K562 (cell line): ENCODE data around the gene KCNA2. TPM values are rescaled to one million over a fixed set of nuclear protein-coding genes. Genes with fewer than 3 reads are reported as not detected.

Experiments used
- CHD1 ChIP-seq: fragments of 200-600 bp; sonication (generic); IDR thresholded peaks from one replicate; pipeline ENCODE4 v1.6.1; 2012; ENCODE audit warnings: mild to moderate bottlenecking, moderate library complexity, low read length, inconsistent platforms
- HMBOX1 ChIP-seq: sonication (generic); IDR thresholded peaks from 2 replicates; pipeline ENCODE4 v1.6.1; 2016
- JUND ChIP-seq, 2 experiments: IDR thresholded peaks; 2 replicates in 1 of 2; 3 replicates in 1 of 2; pipeline ENCODE4 v1.6.1; 2011; ENCODE audit warnings: borderline replicate concordance in 2 of 2, low read depth in 2 of 2, low read length in 2 of 2, improper control_type of control experiment in 1 of 2, missing biosample characterization in 1 of 2, missing genetic modification characterization in 1 of 2, missing genetic modification reagents in 1 of 2
- MNT ChIP-seq, 2 experiments: fragments of 450-650 bp; conservative IDR thresholded peaks; 2 replicates each; pipeline ENCODE4 v1.6.1; 2017; ENCODE audit warnings: mild to moderate bottlenecking in 2 of 2, moderate library complexity in 2 of 2
- NFE2L1 ChIP-seq: fragments of 450-650 bp; IDR thresholded peaks from 2 replicates; pipeline ENCODE4 v1.6.1; 2016; ENCODE audit warnings: missing genetic modification characterization, low read depth, mild to moderate bottlenecking, missing compliant biosample characterization, moderate library complexity, borderline replicate concordance
- ZBTB40 ChIP-seq, 2 experiments: fragments of 450-650 bp in 1 of 2; sonication (generic) in 1 of 2; formaldehyde crosslinking in 1 of 2; IDR thresholded peaks; 2 replicates each; pipeline versions ENCODE4 v1.7.1 to v1.9.0; 2016 to 2022; ENCODE audit warnings: inconsistent platforms in 1 of 2, mild to moderate bottlenecking in 1 of 2, missing genetic modification reagents in 1 of 2
- polyA plus RNA-seq, 8 experiments: library from polyadenylated mRNA; depleted of rRNA in 4 of 8; stranded (reverse) in 5 of 8; unstranded in 3 of 8; fragments of >200 nt; fragmentation: Nextera tagmentation in 2 of 8; fragmentation: Illumina TruSeq in 1 of 8; extraction: Ambion mirVana in 2 of 8; extraction: Trizol in 1 of 8; gene quantifications; 2 replicates each; pipeline versions ENCODE4 v1.2.1 to v1.2.3, GENCODE V29; 2011 to 2014; ENCODE audit warnings: inconsistent platforms in 1 of 8, missing spikeins in 1 of 8
- total RNA-seq, 7 experiments: library from RNA; depleted of rRNA in 6 of 7; stranded (reverse); fragments of >200 nt in 6 of 7; fragmentation: Illumina TruSeq in 2 of 7; extraction: Trizol in 2 of 7; gene quantifications; 2 replicates each; pipeline versions ENCODE4 v1.2.1 to v1.2.3, GENCODE V29; 2011 to 2021; ENCODE audit warnings: low replicate concordance in 1 of 7
- TF ChIP-seq, protein P1 (sequence below), 3 experiments: fragments of 200-800 bp in 1 of 3; fragments of 250-450 bp in 1 of 3; fragments of 450-650 bp in 1 of 3; sonication (Bioruptor Pico) in 1 of 3; sonication (Bioruptor generic) in 1 of 3; formaldehyde crosslinking in 1 of 3; IDR thresholded peaks; 2 replicates each; pipeline versions ENCODE4 v1.6.1 to v1.8.0; 2016 to 2022; ENCODE audit warnings: mild to moderate bottlenecking in 2 of 3, missing genetic modification characterization in 2 of 3, missing compliant biosample characterization in 1 of 3, moderate library complexity in 1 of 3

The KCNA2 gene
- total and polyA plus RNA-seq, 9 of the 15 experiments (the other 6 are each of a cell fraction or from before 2014, with no cell fraction given), result not detected

- TF ChIP-seq JUND (IDR thresholded peaks at IDR 0.05; ENCODE audit: borderline replicate concordance, low read depth, low read length) (peak; percentile 73), JUND (tag; IDR thresholded peaks at IDR 0.05; ENCODE audit: borderline replicate concordance, low read depth, low read length) (peak; percentile 85; the same call in 2 of the 3 replicates), ZBTB40 (IDR thresholded peaks at IDR 0.05) (0 out of 2 replicates have a peak, but pooled peaks have one; percentile 63), ZBTB40 (CRISPR knock-in tag; IDR thresholded peaks at IDR 0.05) (no peak), CHD1 (no peak), MNT (conservative IDR thresholded peaks at IDR 0.05) (peak in 1 of 2 experiments; percentile 33; a peak in 2 of 4 replicates), HMBOX1 (peak; percentile 43; the same call in 1 of the 2 replicates), NFE2L1 (peak; percentile 59; the same call in 1 of the 2 replicates)
- TF ChIP-seq, protein P1, sequence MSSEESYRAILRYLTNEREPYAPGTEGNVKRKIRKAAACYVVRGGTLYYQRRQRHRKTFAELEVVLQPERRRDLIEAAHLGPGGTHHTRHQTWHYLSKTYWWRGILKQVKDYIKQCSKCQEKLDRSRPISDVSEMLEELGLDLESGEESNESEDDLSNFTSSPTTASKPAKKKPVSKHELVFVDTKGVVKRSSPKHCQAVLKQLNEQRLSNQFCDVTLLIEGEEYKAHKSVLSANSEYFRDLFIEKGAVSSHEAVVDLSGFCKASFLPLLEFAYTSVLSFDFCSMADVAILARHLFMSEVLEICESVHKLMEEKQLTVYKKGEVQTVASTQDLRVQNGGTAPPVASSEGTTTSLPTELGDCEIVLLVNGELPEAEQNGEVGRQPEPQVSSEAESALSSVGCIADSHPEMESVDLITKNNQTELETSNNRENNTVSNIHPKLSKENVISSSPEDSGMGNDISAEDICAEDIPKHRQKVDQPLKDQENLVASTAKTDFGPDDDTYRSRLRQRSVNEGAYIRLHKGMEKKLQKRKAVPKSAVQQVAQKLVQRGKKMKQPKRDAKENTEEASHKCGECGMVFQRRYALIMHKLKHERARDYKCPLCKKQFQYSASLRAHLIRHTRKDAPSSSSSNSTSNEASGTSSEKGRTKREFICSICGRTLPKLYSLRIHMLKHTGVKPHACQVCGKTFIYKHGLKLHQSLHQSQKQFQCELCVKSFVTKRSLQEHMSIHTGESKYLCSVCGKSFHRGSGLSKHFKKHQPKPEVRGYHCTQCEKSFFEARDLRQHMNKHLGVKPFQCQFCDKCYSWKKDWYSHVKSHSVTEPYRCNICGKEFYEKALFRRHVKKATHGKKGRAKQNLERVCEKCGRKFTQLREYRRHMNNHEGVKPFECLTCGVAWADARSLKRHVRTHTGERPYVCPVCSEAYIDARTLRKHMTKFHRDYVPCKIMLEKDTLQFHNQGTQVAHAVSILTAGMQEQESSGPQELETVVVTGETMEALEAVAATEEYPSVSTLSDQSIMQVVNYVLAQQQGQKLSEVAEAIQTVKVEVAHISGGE (CRISPR knock-in tag; IDR thresholded peaks at IDR 0.05), result peak in 1 of 3 experiments; percentile 96; a peak in 2 of 6 replicates
Observed at GRCh38 chr1:110616587-110616986, 10.4 kb upstream of the KCNA2 start (continued).
